GM12864 (cell line): ENCODE results near the gene NHSL2.

Experiments used
- DNase-seq: peaks from one replicate; pipeline ENCODE4 v3.0.0-alpha.2; 2011; ENCODE audit warnings: low read depth
- H3K4me3 ChIP-seq: 2 replicates; pipeline ENCODE4 v1.5.1; 2011; ENCODE audit warnings: mild to moderate bottlenecking, low read depth, low read length, control low read depth
- CTCF ChIP-seq: IDR thresholded peaks from 2 replicates; pipeline ENCODE4 v1.5.1; 2011; ENCODE audit warnings: low read depth, mild to moderate bottlenecking, moderate library complexity, low read length, control low read depth, inconsistent platforms; ENCODE audit errors: missing control alignments

The NHSL2 gene

GRCh38 chrX:72110051-72110875, 199.6 kb downstream of the NHSL2 start:
- TF ChIP-seq CTCF: no peak
- DNase-seq: no peak
- H3K4me3 ChIP-seq: no peak overlapping the region

GRCh38 chrX:72110876-72111708, 200.4 kb downstream of the NHSL2 start:
- DNase-seq: no peak
- no peak for TF ChIP-seq CTCF
- H3K4me3 ChIP-seq: no peak overlapping the region

GRCh38 chrX:72113461-72113860, 202.8 kb downstream of the NHSL2 start:
- TF ChIP-seq CTCF: no peak

GRCh38 chrX:72114306-72114705, 203.7 kb downstream of the NHSL2 start:
- no peak for TF ChIP-seq CTCF
- no peak for DNase-seq
- H3K4me3 ChIP-seq: no peak overlapping the region

More at GRCh38 chrX:72113461-72113860, 202.8 kb downstream of the NHSL2 start:
- no peak for DNase-seq
- no peak overlapping the region for H3K4me3 ChIP-seq

- no peak for DNase-seq
- H3K4me3 ChIP-seq: no peak overlapping the region
- no peak for TF ChIP-seq CTCF
Measured at GRCh38 chrX:72114807-72115206, 204.2 kb downstream of the NHSL2 start.

GRCh38 chrX:72115380-72115779, 204.7 kb downstream of the NHSL2 start:
- DNase-seq: no peak
- TF ChIP-seq CTCF: no peak
- no peak overlapping the region for H3K4me3 ChIP-seq
